ENCODE measurements around the gene PER2.
A peak's percentile ranks its signal among the peaks of the same experiment; 100 is the strongest.

Gene PER2

DNA sequence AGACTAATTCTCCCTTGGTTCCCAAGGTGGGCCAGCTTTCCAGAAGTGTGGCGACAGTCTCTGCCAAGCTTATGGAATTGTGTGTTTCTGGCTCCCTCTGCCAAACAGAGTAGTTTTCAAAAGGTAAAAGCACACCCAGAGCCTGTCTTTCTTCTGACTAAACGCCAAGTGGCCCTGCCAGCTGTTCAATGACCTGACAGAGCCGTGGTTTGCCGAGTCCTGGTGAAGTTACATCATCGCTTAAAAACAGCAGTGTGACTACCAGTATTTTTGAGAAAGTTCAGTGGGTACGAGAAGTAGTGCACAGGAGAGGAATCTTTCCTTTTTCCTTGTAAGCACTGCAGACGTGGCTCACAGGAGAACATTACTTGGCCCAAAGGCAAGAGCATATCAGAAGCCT is 1.9 kb downstream of the PER2 start:
- Histone ChIP-seq H3K4me3 (ENCODE audit: low read depth, low read length) (peak overlapping the region; percentile 15; the same call in 1 of the 2 replicates), H2AFZ (ENCODE audit: low read length, unreplicated experiment) (no peak overlapping the region), H3K27ac (ENCODE audit: low read depth, low read length) (peak overlapping the region; percentile 84), H3K27me3 (ENCODE audit: insufficient read depth, low read length) (no peaks in the 10 kb centered on the region), H3K79me2 (ENCODE audit: control insufficient read depth, insufficient read depth, low read length, unreplicated experiment) (peaks cover 3% of the 10 kb centered on the region), H3K36me3 (ENCODE audit: insufficient read depth, low read length) (no peaks in the 10 kb centered on the region), H3K4me1 (ENCODE audit: control insufficient read depth, insufficient read depth, low read length, unreplicated experiment) (peaks cover 29% of the 10 kb centered on the region)

DNA sequence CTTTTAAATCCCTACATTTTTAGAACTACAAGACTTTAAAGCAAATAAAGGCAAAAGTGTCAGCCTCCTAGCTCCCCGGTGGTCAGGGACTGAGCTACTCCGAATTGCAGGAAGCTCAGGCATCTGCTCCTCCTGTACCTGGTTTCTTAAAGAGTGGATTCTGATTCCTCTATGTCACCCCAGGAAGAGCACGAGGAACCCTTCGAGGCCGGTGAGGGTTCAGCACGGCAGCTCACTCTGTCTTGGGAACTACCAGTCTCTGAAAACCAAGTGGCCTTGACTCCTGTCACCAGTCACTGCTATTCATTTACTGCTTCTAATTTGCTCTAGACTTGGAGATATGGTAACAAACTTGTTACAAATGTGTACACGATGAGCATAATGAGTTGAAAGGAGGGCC is 2.3 kb downstream of the PER2 start:
- Histone ChIP-seq H3K4me1 (ENCODE audit: control insufficient read depth, insufficient read depth, low read length, unreplicated experiment) (peaks cover 29% of the 10 kb centered on the region), H3K27me3 (ENCODE audit: insufficient read depth, low read length) (no peaks in the 10 kb centered on the region), H3K4me3 (ENCODE audit: low read depth, low read length) (no peak overlapping the region), H2AFZ (ENCODE audit: low read length, unreplicated experiment) (no peak overlapping the region), H3K27ac (ENCODE audit: low read depth, low read length) (peak overlapping the region; percentile 84), H3K36me3 (ENCODE audit: insufficient read depth, low read length) (no peaks in the 10 kb centered on the region), H3K79me2 (ENCODE audit: control insufficient read depth, insufficient read depth, low read length, unreplicated experiment) (peaks cover 3% of the 10 kb centered on the region)

DNA sequence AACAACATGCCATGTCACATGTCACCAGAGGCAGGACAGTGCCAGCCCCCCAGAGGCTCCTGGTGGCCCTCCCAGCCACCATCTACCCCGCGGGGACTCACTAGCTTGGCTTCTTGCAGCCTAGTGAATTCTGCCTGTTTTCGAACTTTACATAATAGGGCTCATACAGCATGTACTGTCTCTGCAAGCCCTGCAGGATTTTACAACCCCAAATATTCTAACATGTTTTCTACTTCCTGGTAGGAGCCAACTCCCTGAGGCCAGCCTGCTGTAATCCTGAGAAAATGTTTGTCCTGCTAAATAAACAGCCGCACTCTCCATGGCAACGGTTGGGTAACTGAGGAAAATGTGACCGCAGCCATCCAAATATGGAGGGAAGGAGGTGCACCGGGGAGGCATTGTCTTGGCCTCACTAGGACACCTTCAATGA is 2.7 kb downstream of the PER2 start:
- peak overlapping the region; percentile 40; the same call in 1 of the 2 replicates for H3K4me3 ChIP-seq (ENCODE audit: low read depth, low read length)
- H3K79me2 ChIP-seq (ENCODE audit: control insufficient read depth, insufficient read depth, low read length, unreplicated experiment): peaks cover 3% of the 10 kb centered on the region
- H2AFZ ChIP-seq (ENCODE audit: low read length, unreplicated experiment): no peak overlapping the region
- no peaks in the 10 kb centered on the region for H3K36me3 ChIP-seq (ENCODE audit: insufficient read depth, low read length)
- H3K4me1 ChIP-seq (ENCODE audit: control insufficient read depth, insufficient read depth, low read length, unreplicated experiment): peaks cover 29% of the 10 kb centered on the region
- H3K27me3 ChIP-seq (ENCODE audit: insufficient read depth, low read length): no peaks in the 10 kb centered on the region
- H3K27ac ChIP-seq (ENCODE audit: low read depth, low read length): peak overlapping the region; percentile 84

DNA sequence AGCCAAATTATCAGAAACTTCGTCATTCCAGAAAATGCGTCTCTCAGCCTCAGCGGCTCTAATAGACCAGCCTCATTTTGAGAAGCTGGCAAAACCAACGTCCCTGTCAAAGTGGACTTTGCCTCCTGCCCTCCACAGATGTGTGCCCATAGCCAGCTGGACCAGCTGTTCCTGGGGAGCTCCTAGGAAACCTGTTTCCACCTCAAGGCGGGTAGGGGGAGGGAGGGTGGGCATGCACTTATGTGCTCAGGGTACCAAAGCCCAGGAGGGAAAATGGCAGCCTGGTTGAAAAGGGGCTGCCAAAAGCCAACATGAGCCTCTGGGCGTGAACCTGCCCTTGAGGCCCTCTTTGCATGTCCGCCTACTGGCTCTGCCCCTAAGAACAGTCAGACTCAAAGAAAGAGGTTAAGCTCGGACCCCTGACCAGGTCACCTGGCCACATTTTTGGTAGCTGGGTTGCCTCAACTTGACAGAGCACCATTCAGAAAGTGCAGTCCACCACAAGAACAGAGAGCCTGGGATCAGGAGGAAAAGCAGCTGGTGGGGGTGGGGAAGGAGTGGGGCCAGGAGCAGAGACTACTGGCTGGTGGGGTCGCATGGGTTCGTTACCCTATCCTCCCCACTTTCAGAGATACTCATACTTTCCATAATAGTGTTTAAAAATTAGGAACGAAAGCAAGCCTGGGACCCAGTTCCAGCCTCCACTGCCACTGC is 3.5 kb downstream of the PER2 start:
- peak overlapping the region; percentile 40; the same call in 1 of the 2 replicates for H3K4me3 ChIP-seq (ENCODE audit: low read depth, low read length)
- peak overlapping the region; percentile 84 for H3K27ac ChIP-seq (ENCODE audit: low read depth, low read length)
- H3K36me3 ChIP-seq (ENCODE audit: insufficient read depth, low read length): no peaks in the 10 kb centered on the region
- H3K79me2 ChIP-seq (ENCODE audit: control insufficient read depth, insufficient read depth, low read length, unreplicated experiment): peaks cover 3% of the 10 kb centered on the region
- H3K4me1 ChIP-seq (ENCODE audit: control insufficient read depth, insufficient read depth, low read length, unreplicated experiment): peaks cover 29% of the 10 kb centered on the region
- no peak overlapping the region for H2AFZ ChIP-seq (ENCODE audit: low read length, unreplicated experiment)
- H3K27me3 ChIP-seq (ENCODE audit: insufficient read depth, low read length): no peaks in the 10 kb centered on the region

DNA sequence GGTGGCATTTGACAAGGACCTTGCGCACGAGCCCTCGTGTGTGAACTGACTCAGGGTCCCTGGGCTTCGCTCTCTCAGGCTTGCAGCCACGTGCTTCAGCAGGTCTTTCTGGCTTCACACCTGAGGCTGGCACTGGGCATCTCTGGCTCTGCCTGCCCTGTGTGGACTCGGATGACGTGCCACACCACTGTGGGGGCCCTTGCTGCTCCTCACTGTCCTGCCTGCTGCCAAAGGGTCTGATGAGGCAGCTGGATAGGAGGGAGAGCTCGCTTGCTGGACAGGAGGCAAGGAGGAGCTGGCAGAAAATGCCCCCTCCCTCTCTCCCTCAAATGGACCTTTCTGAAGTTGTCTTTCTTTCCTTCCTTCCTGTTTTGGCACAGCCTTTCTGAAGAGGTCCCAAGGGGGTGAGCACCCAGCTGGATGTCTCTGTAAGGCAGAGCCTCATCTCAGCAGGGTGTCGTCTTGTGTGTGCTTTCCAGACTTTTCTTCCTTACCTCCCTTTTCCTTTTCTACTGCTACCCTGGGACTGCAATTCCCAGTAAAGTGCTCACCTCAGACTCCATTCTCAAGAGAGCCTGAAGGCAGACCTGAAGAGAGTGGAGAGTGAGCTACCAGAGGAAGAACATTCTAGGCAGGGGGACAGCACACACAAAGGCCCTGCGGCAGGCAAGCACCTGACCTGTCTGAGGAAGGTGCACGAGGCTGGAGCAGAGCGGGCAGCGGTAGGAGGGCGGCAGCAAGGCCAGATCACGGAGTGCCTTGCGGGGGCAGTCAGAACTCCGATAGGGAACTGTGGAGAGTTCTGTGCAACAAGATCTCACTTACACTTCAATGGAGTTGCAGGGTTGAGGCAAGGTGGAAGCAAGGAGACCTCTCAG is 5.3 kb downstream of the PER2 start:
- peaks cover 29% of the 10 kb centered on the region for H3K4me1 ChIP-seq (ENCODE audit: control insufficient read depth, insufficient read depth, low read length, unreplicated experiment)

DNA sequence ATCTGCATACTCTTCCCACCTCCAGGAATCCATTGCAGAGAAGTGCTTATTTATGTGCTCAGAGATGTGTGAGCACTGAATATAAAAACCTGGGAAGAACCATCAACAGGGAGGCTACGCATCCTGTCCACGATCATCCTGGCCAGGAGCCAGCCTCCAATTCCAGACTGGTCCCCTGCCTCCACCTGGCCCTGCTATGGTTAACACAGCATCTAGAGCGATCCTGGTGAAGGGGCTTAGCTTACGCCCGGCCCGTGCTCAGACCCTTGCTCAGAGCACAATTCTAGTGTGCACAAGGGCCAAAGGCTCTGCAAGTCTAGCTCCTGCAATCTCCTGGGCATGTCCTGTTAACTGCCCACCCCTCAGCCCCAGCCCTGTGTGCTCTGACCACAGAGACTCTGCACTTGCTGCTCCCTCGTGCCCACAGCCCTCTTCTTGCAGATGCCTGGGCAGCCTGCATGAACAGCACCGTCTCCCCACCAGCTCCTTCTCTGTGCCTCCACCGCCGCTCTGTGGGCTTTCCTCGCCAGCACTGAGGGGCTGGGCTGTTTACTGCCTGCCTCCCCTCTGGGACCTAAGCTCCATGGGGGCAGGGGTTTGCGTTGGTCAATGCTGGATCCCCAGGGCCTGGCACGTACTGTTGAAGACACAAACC is 6.5 kb downstream of the PER2 start:
- Histone ChIP-seq H3K36me3 (ENCODE audit: insufficient read depth, low read length) (no peaks in the 10 kb centered on the region), H2AFZ (ENCODE audit: low read length, unreplicated experiment) (no peak overlapping the region), H3K4me1 (ENCODE audit: control insufficient read depth, insufficient read depth, low read length, unreplicated experiment) (peaks cover 20% of the 10 kb centered on the region), H3K27me3 (ENCODE audit: insufficient read depth, low read length) (no peaks in the 10 kb centered on the region), H3K79me2 (ENCODE audit: control insufficient read depth, insufficient read depth, low read length, unreplicated experiment) (peaks cover 3% of the 10 kb centered on the region), H3K4me3 (ENCODE audit: low read depth, low read length) (no peak overlapping the region), H3K27ac (ENCODE audit: low read depth, low read length) (no peak overlapping the region)

More for the DNA sequence above, 5.3 kb downstream of the PER2 start:
- no peak overlapping the region for H3K4me3 ChIP-seq (ENCODE audit: low read depth, low read length)
- H3K27ac ChIP-seq (ENCODE audit: low read depth, low read length): no peak overlapping the region
- H3K79me2 ChIP-seq (ENCODE audit: control insufficient read depth, insufficient read depth, low read length, unreplicated experiment): peaks cover 3% of the 10 kb centered on the region
- no peaks in the 10 kb centered on the region for H3K27me3 ChIP-seq (ENCODE audit: insufficient read depth, low read length)
- no peak overlapping the region for H2AFZ ChIP-seq (ENCODE audit: low read length, unreplicated experiment)
- H3K36me3 ChIP-seq (ENCODE audit: insufficient read depth, low read length): no peaks in the 10 kb centered on the region

DNA sequence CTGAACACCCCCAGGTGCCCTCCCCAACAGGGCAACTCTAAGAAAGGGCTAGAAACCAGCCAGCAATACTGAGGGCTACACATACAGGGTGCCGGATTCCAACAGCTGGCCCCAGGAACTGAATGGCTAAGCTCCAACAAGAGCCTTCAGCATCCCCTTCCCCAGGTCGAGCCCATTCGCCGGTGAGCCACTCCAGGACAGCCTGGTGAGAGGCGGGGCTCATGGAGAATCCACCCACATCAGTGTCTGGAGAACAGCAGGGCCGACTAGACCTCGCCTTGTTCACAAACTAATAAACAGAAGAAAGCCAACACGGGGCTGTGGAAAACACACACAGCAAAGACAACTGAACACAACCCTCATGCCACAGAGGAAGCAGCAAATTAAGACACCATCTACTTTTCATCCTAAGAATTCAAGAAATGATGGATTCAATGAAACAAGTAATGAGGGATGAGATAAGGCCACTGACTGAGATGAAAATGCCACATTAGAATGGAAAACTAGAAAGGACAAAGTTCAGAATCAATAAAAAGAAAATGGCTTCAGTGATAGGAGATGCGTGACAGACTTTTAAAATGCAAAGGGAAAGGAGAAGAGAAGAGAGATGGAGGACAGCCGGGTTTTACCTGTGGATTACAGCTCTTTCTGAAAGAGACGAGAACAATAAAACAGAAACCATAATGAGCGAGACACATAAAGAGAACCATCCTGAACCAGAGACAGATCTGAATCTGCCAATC is 8.2 kb downstream of the PER2 start:
- H3K79me2 ChIP-seq (ENCODE audit: control insufficient read depth, insufficient read depth, low read length, unreplicated experiment): no peaks in the 10 kb centered on the region
- no peaks in the 10 kb centered on the region for H3K36me3 ChIP-seq (ENCODE audit: insufficient read depth, low read length)
- no peaks in the 10 kb centered on the region for H3K27me3 ChIP-seq (ENCODE audit: insufficient read depth, low read length)
- H3K4me1 ChIP-seq (ENCODE audit: control insufficient read depth, insufficient read depth, low read length, unreplicated experiment): peaks cover 3% of the 10 kb centered on the region
- no peak overlapping the region for H3K27ac ChIP-seq (ENCODE audit: low read depth, low read length)
- H2AFZ ChIP-seq (ENCODE audit: low read length, unreplicated experiment): no peak overlapping the region
- no peak overlapping the region for H3K4me3 ChIP-seq (ENCODE audit: low read depth, low read length)

DNA sequence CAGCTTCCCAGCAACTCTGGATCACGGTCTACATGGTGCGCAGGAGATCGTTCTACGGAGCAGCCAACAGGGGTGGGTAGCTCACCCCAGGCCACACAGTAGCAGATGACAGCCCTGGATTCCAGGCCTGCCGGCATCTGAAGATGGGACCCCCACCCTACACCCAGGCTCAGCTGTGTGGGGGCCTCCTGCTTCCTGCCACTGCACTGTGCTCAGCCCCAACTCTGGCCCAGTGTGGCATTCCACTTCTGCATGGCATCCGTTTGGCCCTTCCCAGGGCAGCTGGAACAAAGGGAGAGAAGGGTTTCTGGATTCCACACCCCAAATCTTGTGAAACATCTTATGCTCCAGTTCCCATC is 9.1 kb downstream of the PER2 start:
- Histone ChIP-seq H3K4me3 (ENCODE audit: low read depth, low read length) (no peak overlapping the region), H3K79me2 (ENCODE audit: control insufficient read depth, insufficient read depth, low read length, unreplicated experiment) (no peaks in the 10 kb centered on the region), H3K27me3 (ENCODE audit: insufficient read depth, low read length) (no peaks in the 10 kb centered on the region), H2AFZ (ENCODE audit: low read length, unreplicated experiment) (no peak overlapping the region), H3K4me1 (ENCODE audit: control insufficient read depth, insufficient read depth, low read length, unreplicated experiment) (no peaks in the 10 kb centered on the region), H3K27ac (ENCODE audit: low read depth, low read length) (no peak overlapping the region), H3K36me3 (ENCODE audit: insufficient read depth, low read length) (no peaks in the 10 kb centered on the region)

DNA sequence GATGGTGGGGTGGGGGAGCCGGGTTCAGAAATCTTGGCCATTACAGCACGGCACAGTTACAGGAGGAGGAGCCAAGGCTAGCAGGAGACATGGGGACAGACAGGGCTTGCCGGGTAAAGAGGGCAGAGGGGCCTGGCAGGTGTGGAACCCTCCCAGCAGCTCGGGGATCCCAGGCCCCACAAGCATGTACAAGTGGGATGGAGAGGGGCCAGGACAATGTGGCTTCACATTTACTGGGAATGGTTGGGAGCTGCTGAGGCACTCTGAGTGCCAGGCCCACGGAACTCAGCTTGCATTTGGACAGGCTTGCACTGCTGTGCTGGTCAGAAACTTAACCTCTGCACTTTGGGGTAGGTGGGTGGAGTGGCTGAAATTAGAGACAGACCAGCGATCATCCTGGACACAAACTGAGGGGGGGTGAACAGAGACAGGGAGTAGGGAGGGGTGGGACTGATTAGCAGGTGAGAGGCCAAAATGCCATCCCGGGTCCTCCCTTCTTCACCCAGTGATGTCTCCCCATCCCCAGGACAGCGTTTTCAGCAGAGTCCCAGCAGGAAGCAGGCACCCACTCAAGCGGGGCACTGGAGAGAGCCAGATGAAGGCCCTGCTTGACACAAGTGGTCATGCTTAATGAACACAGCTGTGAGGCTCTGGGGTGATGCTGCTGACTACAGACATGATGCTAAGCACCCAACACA is 9.6 kb downstream of the PER2 start:
- Histone ChIP-seq H3K79me2 (ENCODE audit: control insufficient read depth, insufficient read depth, low read length, unreplicated experiment) (no peaks in the 10 kb centered on the region), H3K4me3 (ENCODE audit: low read depth, low read length) (no peak overlapping the region), H3K27me3 (ENCODE audit: insufficient read depth, low read length) (no peaks in the 10 kb centered on the region), H3K27ac (ENCODE audit: low read depth, low read length) (no peak overlapping the region), H3K4me1 (ENCODE audit: control insufficient read depth, insufficient read depth, low read length, unreplicated experiment) (no peaks in the 10 kb centered on the region), H2AFZ (ENCODE audit: low read length, unreplicated experiment) (no peak overlapping the region), H3K36me3 (ENCODE audit: insufficient read depth, low read length) (no peaks in the 10 kb centered on the region)

DNA sequence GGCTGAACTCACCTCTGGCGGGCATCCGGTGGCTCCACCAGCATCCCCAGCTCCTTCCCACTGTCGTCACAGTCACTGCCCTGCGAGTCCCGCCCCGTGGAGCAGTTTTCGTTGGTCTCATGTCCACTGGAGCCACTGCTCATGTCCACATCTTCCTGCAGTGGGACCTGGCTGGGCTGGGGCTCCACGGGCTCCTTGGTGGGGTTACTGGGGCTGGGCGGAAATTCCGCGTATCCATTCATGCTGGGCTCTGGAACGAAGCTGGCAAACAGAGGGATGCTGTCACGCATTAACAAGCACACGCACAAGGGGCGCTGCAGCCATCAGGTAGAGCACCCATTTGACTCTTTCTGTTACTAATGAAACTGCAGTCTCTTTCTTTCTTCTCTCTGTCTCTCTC is 10.7 kb downstream of the PER2 start:
- Histone ChIP-seq H3K79me2 (ENCODE audit: control insufficient read depth, insufficient read depth, low read length, unreplicated experiment) (no peaks in the 10 kb centered on the region), H3K27ac (ENCODE audit: low read depth, low read length) (no peak overlapping the region), H3K4me1 (ENCODE audit: control insufficient read depth, insufficient read depth, low read length, unreplicated experiment) (no peaks in the 10 kb centered on the region), H2AFZ (ENCODE audit: low read length, unreplicated experiment) (no peak overlapping the region), H3K27me3 (ENCODE audit: insufficient read depth, low read length) (no peaks in the 10 kb centered on the region), H3K4me3 (ENCODE audit: low read depth, low read length) (no peak overlapping the region), H3K36me3 (ENCODE audit: insufficient read depth, low read length) (no peaks in the 10 kb centered on the region)

Measured in ACC112 (cell line).